HepG2 (cell line): ENCODE results near the gene GTF3C5. TPM values are rescaled to one million over a fixed set of nuclear protein-coding genes. Genes with fewer than 3 reads are reported as not detected.

Experiments used
- BRF2 ChIP-seq: sonication (generic); formaldehyde crosslinking; IDR thresholded peaks from 2 replicates; pipeline ENCODE4 v1.8.1; 2022; ENCODE audit warnings: mild to moderate bottlenecking, missing genetic modification reagents
- CTCF ChIP-seq: sonication (generic); formaldehyde crosslinking; IDR thresholded peaks from 2 replicates; pipeline ENCODE4 v1.5.0; 2020; ENCODE audit warnings: mild to moderate bottlenecking, missing genetic modification reagents, moderate library complexity
- HNF1A ChIP-seq, 2 experiments: sonication (generic) in 1 of 2; formaldehyde crosslinking in 1 of 2; IDR thresholded peaks; 2 replicates each; pipeline versions ENCODE4 v1.4.0 to v1.6.1; 2016 to 2020; ENCODE audit warnings: borderline replicate concordance in 1 of 2, low read depth in 1 of 2, mild to moderate bottlenecking in 1 of 2, missing genetic modification reagents in 1 of 2
- ZBTB7A ChIP-seq: sonication (generic); formaldehyde crosslinking; IDR thresholded peaks from 2 replicates; pipeline ENCODE4 v1.8.0; 2022; ENCODE audit warnings: mild to moderate bottlenecking, missing genetic modification reagents
- ZNF256 ChIP-seq: sonication (generic); formaldehyde crosslinking; conservative IDR thresholded peaks from 2 replicates; pipeline ENCODE4 v1.4.0; 2020; ENCODE audit warnings: missing genetic modification reagents
- ZNF280B ChIP-seq: sonication (generic); formaldehyde crosslinking; IDR thresholded peaks from 2 replicates; pipeline ENCODE4 v1.5.0; 2020; ENCODE audit warnings: missing genetic modification reagents, mild to moderate bottlenecking, borderline replicate concordance
- ZNF724P ChIP-seq: sonication (generic); formaldehyde crosslinking; IDR thresholded peaks from 2 replicates; pipeline ENCODE4 v1.8.0; 2022; ENCODE audit warnings: missing genetic modification reagents, borderline replicate concordance
- polyA plus RNA-seq, 8 experiments: library from polyadenylated mRNA; depleted of rRNA in 3 of 8; stranded (reverse) in 7 of 8; unstranded in 1 of 8; fragments of >200 nt; fragmentation: Illumina TruSeq in 4 of 8; extraction: Trizol in 4 of 8; gene quantifications; 2 replicates each; pipeline versions ENCODE4 v1.2.1 to v1.2.3, GENCODE V29; 2011 to 2016; ENCODE audit warnings: low read depth in 4 of 8, missing spikeins in 1 of 8, mixed read lengths in 1 of 8; ENCODE audit not compliant: insufficient read depth in 1 of 8
- total RNA-seq, 5 experiments: library from RNA; depleted of rRNA; stranded (reverse); fragments of >200 nt; fragmentation: Illumina TruSeq; extraction: Trizol; gene quantifications; 2 replicates each; pipeline ENCODE4 v1.2.3, GENCODE V29; 2016; ENCODE audit warnings: low read depth in 1 of 5

Gene GTF3C5
- total and polyA plus RNA-seq, 2 of the 13 experiments (the other 11 are each of a cell fraction or from before 2014, with no cell fraction given) = 66.9 to 92.6 TPM

GRCh38 chr9:132998831-132999635, 31.8 kb upstream of the GTF3C5 start (continued):
- TF ChIP-seq BRF2 (CRISPR knock-in tag) (no peak), ZNF256 (CRISPR knock-in tag) (no peak), CTCF (CRISPR knock-in tag) (no peak), HNF1A (IDR thresholded peaks at IDR 0.05; ENCODE audit: low read depth) (no peak), HNF1A (CRISPR knock-in tag; IDR thresholded peaks at IDR 0.05; ENCODE audit: borderline replicate concordance) (no peak), ZBTB7A (CRISPR knock-in tag) (no peak), ZNF280B (CRISPR knock-in tag) (no peak), ZNF724P (CRISPR knock-in tag) (no peak)
